Mucosa of gallbladder (tissue), 1 donor: Measurements from ENCODE around the gene INHBB. TPM values are rescaled to one million over a fixed set of nuclear protein-coding genes. Genes with fewer than 3 reads are reported as not detected.
A peak's percentile ranks its signal among the peaks of the same experiment; 100 is the strongest.

Experiments used
- DNase-seq: peaks from one replicate; pipeline ENCODE4 v3.0.0-alpha.2; 2020; ENCODE audit warnings: low spot score
- total RNA-seq: library from RNA; stranded (reverse); gene quantifications from one replicate; pipeline ENCODE4 v1.2.1, GENCODE V29; 2021
- donor health status: DM: no; HTN: no; CAD: no.

The INHBB gene
- total RNA-seq, 1 donor from 2014 or later: 1.1 TPM

- no peak for DNase-seq
Observed at GRCh38 chr2:120396013-120396860, 50.3 kb downstream of the INHBB start.

- no peak for DNase-seq
Observed at GRCh38 chr2:120396861-120397811, 51.2 kb downstream of the INHBB start.

GRCh38 chr2:120398051-120398995 is 52.4 kb downstream of the INHBB start:
- DNase-seq: no peak

- DNase-seq: peak; percentile 36
Observed at GRCh38 chr2:120398996-120399888, 53.3 kb downstream of the INHBB start.

GRCh38 chr2:120399889-120400240 is 53.9 kb downstream of the INHBB start:
- DNase-seq: no peak

GRCh38 chr2:120400551-120400950 is 54.6 kb downstream of the INHBB start:
- DNase-seq: no peak

Other genes starting within 250 kb of the INHBB start
- 21.6 TPM for gene TMEM185B, start 122.7 kb upstream of the INHBB start, total RNA-seq
- 48.1 TPM for gene RALB, start 93.3 kb upstream of the INHBB start, total RNA-seq